Measurements from ENCODE around the gene PDE6D. TPM values are rescaled to one million over a fixed set of nuclear protein-coding genes. Genes with fewer than 3 reads are reported as not detected.

Gene PDE6D
- total RNA-seq, 1 experiment from 2014 or later: 31.4 TPM

- Histone ChIP-seq H3K27me3 (ENCODE audit: control insufficient read depth, insufficient read depth, low read length) (no peaks in the 10 kb centered on the region), H3K27ac (ENCODE audit: low read length) (no peak overlapping the region), H3K9me3 (ENCODE audit: control insufficient read depth, insufficient read depth, low read depth, low read length) (no peaks in the 10 kb centered on the region), H3K4me1 (ENCODE audit: control insufficient read depth, insufficient read depth, low read length) (no peaks in the 10 kb centered on the region), H3K36me3 (ENCODE audit: control insufficient read depth, insufficient read depth, low read length) (no peaks in the 10 kb centered on the region), H3K4me3 (ENCODE audit: low read depth in 2 of 2, low read length in 2 of 2) (no peak overlapping the region)
- ChIA-PET POLR2A (no interaction called here), CTCF (no interaction called here)
- BruUV-seq (replicated peaks): no TSS peak
- DNase-seq (ENCODE audit: low read depth, low spot score) (no peak), ATAC-seq (no peak)
- TF ChIP-seq CTCF (IDR thresholded peaks at IDR 0.05): no peak
- intact Hi-C loops (cut with micrococcal nuclease; ENCODE audit: unreplicated experiment) (no loop called here), in situ Hi-C loops (cut with HindIII; ENCODE audit: low pct_unique_long_range_greater_than_20kb, low sequenced_read_pairs) (no loop called here)
Observed at GRCh38 chr2:231745303-231746038, 35.6 kb downstream of the PDE6D start.

DNA sequence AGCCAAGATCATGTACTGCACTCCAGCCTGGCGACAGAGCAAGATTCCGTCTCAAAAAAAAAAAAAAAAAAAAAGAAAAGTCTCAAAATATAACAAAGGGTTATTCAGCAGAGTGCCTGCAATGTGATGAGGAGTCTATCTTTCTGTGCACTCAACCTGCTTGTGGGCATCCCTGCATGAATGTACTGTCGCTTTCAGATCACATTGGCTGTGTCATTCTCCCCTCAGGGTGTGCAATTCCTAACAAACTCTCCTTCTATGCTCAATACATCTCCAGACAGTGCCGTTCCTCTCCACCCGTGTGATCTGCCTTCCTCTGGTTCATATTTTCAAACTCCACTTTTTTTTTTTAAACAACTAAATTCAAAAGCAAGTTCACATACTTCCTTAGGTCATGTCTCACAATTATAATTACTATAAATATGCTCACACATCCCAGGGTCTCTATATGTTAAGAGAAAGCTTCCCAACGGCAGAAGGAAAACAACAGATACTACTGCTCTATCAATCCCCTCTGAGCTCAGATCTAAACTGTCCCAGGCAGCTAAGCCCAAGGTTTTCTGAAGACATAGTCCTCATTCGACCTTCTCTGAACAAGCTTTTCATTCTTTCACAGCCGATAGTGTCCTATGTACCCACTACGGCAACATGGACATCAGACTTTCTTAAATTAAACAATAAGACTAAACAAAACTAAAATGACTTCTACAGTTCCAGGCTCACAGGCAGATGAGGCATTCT lies 37.5 kb downstream of the PDE6D start:
- POLR2A ChIA-PET: interaction anchor here (0.6 kb wide), 1 partner anchor 12 kb away, joined by 7 read pairs; no protein-coding TSS in a partner anchor
- TF ChIP-seq, protein P1, sequence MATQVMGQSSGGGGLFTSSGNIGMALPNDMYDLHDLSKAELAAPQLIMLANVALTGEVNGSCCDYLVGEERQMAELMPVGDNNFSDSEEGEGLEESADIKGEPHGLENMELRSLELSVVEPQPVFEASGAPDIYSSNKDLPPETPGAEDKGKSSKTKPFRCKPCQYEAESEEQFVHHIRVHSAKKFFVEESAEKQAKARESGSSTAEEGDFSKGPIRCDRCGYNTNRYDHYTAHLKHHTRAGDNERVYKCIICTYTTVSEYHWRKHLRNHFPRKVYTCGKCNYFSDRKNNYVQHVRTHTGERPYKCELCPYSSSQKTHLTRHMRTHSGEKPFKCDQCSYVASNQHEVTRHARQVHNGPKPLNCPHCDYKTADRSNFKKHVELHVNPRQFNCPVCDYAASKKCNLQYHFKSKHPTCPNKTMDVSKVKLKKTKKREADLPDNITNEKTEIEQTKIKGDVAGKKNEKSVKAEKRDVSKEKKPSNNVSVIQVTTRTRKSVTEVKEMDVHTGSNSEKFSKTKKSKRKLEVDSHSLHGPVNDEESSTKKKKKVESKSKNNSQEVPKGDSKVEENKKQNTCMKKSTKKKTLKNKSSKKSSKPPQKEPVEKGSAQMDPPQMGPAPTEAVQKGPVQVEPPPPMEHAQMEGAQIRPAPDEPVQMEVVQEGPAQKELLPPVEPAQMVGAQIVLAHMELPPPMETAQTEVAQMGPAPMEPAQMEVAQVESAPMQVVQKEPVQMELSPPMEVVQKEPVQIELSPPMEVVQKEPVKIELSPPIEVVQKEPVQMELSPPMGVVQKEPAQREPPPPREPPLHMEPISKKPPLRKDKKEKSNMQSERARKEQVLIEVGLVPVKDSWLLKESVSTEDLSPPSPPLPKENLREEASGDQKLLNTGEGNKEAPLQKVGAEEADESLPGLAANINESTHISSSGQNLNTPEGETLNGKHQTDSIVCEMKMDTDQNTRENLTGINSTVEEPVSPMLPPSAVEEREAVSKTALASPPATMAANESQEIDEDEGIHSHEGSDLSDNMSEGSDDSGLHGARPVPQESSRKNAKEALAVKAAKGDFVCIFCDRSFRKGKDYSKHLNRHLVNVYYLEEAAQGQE (IDR thresholded peaks at IDR 0.05; ENCODE audit: insufficient read depth in 1 of 2, low read depth in 2 of 2, low read length in 1 of 2): no peak
- TF ChIP-seq POLR2AphosphoS5 (IDR thresholded peaks at IDR 0.05; ENCODE audit: low read depth, low read length) (no peak), CTCF (IDR thresholded peaks at IDR 0.05) (no peak), SIN3A (IDR thresholded peaks at IDR 0.05; ENCODE audit: borderline replicate concordance, insufficient read depth, low read depth, low read length) (no peak), TCF7L2 (IDR thresholded peaks at IDR 0.05; ENCODE audit: low read depth, low read length) (no peak)
- no peaks in the 10 kb centered on the region for H3K4me1 ChIP-seq (ENCODE audit: control insufficient read depth, insufficient read depth, low read length)
- CTCF ChIA-PET: interaction anchor here (0.6 kb wide), 2 partner anchors 8 to 509 kb away, joined by 3 read pairs; no protein-coding TSS in a partner anchor
- in situ Hi-C loops (cut with HindIII; ENCODE audit: low pct_unique_long_range_greater_than_20kb, low sequenced_read_pairs) (no loop called here), intact Hi-C loops (cut with micrococcal nuclease; ENCODE audit: unreplicated experiment) (no loop called here)
- no TSS peak for BruUV-seq (replicated peaks)
- no peak overlapping the region for H3K27ac ChIP-seq (ENCODE audit: low read length)
- no peaks in the 10 kb centered on the region for H3K9me3 ChIP-seq (ENCODE audit: control insufficient read depth, insufficient read depth, low read depth, low read length)
- no peak overlapping the region for H3K4me3 ChIP-seq (ENCODE audit: low read depth in 2 of 2, low read length in 2 of 2)
- DNase-seq (ENCODE audit: low read depth, low spot score): no peak
- H3K27me3 ChIP-seq (ENCODE audit: control insufficient read depth, insufficient read depth, low read length): no peaks in the 10 kb centered on the region
- H3K36me3 ChIP-seq (ENCODE audit: control insufficient read depth, insufficient read depth, low read length): no peaks in the 10 kb centered on the region
- ATAC-seq: no peak
